T-helper 2 cell treated with Interferon-gamma antibody and Interleukin-4, amounts not matched to agents 5 μg/mL and 100 μg/mL, for 36 hours (primary cell): ENCODE results near the gene CDH23.

Experiments used
- DNase-seq: peaks from one replicate; pipeline ENCODE4 v3.0.0; 2021; ENCODE audit warnings: low spot score
- H3K27ac Mint-ChIP-seq: one replicate; pipeline ENCODE4 v1.8.0; 2021; ENCODE audit warnings: mild to moderate bottlenecking, mixed read lengths
- H3K27me3 Mint-ChIP-seq: one replicate; pipeline ENCODE4 v1.8.0; 2021; ENCODE audit warnings: low read depth, mixed read lengths
- H3K36me3 Mint-ChIP-seq: one replicate; pipeline ENCODE4 v1.8.0; 2021; ENCODE audit warnings: low read depth, mixed read lengths
- H3K4me1 Mint-ChIP-seq: one replicate; pipeline ENCODE4 v1.8.0; 2021; ENCODE audit warnings: low read depth, mixed read lengths
- H3K4me3 Mint-ChIP-seq: one replicate; pipeline ENCODE4 v1.8.0; 2022; ENCODE audit warnings: mild to moderate bottlenecking, moderate library complexity, mixed read lengths
- H3K9me3 Mint-ChIP-seq: one replicate; pipeline ENCODE4 v1.8.0; 2021; ENCODE audit warnings: mixed read lengths

The CDH23 gene

DNA sequence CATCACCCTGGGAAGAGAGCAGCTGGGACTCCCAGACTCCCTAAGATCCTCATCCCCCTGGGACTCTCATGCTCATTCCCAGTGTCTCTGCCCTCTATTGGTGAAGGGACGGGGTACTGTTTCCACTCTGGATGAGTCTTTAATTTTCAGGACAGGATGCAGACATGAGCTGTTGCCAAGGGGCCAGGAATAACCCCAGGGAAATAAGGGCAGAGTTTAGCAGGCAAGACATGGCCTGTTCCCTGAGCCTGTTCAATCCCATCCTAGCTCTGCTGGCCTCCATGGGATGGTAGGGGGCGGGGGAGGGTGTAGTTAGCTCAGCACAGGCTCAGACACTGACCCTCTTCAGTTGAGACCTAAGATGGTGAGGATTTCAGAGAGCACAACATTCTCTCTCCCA lies 308.9 kb downstream of the CDH23 start:
- peaks cover 11% of the 10 kb centered on the region for H3K4me1 Mint-ChIP-seq
- H3K27me3 Mint-ChIP-seq, result no peaks in the 10 kb centered on the region
- no peak for DNase-seq
- H3K27ac Mint-ChIP-seq, result no peak overlapping the region
- H3K4me3 Mint-ChIP-seq, result no peak overlapping the region
- no peaks in the 10 kb centered on the region for H3K36me3 Mint-ChIP-seq
- no peaks in the 10 kb centered on the region for H3K9me3 Mint-ChIP-seq

DNA sequence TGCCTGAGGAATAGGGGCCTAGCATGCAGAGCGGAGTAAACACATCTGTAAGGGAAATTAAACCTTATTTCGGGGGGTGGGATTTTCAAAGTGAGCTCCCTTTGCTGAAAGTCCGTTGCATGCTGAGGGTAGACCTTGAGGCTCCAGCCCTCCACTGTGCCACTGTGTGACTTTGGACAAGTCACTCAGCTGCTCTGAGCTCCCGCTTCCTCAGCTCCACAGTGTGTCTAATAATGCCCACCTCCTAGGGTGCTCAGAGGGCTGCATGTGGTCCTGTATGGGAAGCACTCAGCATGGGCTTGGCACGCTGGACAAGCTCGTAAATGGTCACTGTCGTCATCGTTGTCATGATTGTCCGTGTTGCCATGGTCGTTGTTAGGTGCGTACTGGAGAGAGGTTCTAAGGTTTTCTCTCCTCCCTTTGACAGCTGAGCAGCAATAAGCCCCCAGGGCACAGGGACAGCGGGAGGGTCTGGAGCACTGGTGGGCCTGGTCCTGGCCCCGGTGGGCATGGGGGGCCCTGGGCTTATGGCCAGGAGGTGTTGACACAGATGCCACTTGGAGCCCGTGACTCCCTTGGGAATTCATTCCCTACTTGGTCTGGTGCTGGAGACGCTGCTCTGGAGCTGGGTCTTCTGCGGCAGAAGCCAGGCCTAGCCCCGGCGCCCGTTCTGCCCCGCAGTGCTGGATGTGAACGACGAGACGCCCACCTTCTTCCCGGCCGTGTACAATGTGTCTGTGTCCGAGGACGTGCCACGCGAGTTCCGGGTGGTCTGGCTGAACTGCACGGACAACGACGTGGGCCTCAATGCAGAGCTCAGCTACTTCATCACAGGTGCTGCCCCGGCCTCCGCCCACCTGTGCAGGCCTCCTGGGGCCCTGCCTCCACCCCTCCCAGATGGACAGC lies 309.7 kb downstream of the CDH23 start:
- no peaks in the 10 kb centered on the region for H3K36me3 Mint-ChIP-seq
- no peak for DNase-seq
- no peaks in the 10 kb centered on the region for H3K9me3 Mint-ChIP-seq
- no peak overlapping the region for H3K4me3 Mint-ChIP-seq
- no peak overlapping the region for H3K27ac Mint-ChIP-seq
- H3K4me1 Mint-ChIP-seq, result peaks cover 11% of the 10 kb centered on the region
- no peaks in the 10 kb centered on the region for H3K27me3 Mint-ChIP-seq

DNA sequence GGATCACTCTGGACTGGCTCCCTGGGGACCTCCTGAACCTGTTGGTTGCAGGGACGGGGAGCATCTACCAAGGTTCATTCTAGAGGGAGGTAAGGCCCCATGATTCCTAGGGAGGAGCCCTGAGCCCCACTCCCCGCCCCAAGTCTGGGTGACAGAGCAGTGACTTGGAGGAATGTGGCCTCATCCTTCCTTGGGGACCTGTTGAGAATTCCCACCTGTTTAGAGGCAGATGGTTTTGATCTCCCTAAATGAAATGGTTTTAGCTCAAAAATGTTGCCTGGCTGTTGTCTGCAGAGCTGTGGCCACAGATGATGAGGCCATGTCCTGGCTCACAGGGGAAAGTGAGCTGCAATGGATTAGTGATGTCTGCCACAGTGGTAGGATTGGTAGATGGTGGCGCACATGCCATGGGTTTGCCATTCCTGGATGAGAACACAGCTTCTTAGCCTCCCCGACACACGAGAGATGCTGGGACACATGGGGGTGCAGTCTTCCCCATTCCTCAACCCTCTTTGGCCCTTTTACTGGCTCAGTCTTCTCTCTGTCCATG lies 310.6 kb downstream of the CDH23 start:
- H3K27me3 Mint-ChIP-seq, result no peaks in the 10 kb centered on the region
- H3K27ac Mint-ChIP-seq, result no peak overlapping the region
- no peaks in the 10 kb centered on the region for H3K36me3 Mint-ChIP-seq
- no peaks in the 10 kb centered on the region for H3K9me3 Mint-ChIP-seq
- DNase-seq, result no peak
- H3K4me3 Mint-ChIP-seq, result no peak overlapping the region
- H3K4me1 Mint-ChIP-seq, result peaks cover 13% of the 10 kb centered on the region

DNA sequence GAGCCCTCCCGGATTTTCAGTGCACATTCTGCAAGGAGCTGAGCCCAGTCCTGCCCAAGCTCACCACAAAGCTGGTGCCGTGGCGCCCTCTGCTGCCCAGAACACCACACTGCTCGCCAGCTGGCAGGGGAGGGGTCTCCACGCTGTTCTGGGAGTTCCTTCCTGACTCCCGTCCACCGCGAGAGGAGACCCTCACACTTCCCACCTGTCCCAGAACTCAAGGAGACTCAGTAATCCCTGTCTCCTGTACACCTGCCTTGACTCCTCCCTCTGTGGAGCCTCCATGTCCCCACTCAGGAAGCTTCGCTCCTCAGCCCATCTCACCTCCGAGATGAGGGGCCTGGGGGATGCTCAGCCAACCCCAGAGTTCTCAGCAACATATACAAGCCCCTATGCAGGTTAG lies 311.6 kb downstream of the CDH23 start:
- Mint-ChIP-seq H3K27ac (no peak overlapping the region), H3K27me3 (no peaks in the 10 kb centered on the region), H3K9me3 (no peaks in the 10 kb centered on the region), H3K4me3 (no peak overlapping the region), H3K4me1 (peaks cover 20% of the 10 kb centered on the region), H3K36me3 (no peaks in the 10 kb centered on the region)
- peak; percentile 43 for DNase-seq

DNA sequence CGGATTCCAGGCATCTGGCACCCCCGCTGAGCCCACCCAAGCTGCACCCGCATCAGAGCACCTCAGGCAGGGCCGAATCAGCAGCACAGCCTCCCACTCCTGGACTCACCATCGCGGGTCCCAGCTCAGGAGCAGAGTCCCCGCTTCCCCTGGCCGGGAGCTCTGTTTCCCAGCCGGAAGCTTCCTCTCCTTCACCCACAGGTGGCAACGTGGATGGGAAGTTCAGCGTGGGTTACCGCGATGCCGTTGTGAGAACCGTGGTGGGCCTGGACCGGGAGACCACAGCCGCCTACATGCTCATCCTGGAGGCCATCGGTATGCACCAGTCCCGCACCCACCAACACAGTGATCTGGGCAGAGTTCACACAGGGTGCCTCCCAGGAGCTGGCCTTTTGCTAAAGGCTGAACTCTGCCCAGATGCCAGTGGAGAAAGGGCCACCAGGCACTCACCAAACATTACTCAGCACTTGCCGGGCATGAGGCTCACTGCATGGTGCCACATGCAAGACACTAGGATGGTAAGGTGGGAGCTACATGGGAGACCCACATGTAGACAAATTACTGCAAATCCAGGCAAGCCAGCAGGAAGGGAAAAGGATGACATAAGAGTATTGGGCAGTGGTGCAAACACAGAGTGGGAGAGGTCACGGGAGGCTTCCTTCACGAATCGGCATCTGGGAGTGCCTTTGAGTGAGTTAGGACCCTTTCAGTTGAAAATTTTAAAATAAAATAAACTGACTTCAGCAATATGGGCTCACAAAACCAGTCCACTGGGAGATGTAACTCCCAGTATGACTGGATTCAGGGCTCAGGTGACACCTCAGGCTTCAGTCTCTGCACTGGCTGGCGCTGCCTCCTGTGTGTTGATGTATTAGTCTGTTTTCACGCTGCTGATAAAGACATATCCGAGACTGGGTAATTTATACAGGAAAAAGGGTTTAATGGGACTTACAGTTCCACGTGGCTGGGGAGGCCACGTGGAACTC lies 312.5 kb downstream of the CDH23 start:
- DNase-seq, result no peak
- H3K4me1 Mint-ChIP-seq, result peaks cover 29% of the 10 kb centered on the region
- H3K36me3 Mint-ChIP-seq, result no peaks in the 10 kb centered on the region

DNA sequence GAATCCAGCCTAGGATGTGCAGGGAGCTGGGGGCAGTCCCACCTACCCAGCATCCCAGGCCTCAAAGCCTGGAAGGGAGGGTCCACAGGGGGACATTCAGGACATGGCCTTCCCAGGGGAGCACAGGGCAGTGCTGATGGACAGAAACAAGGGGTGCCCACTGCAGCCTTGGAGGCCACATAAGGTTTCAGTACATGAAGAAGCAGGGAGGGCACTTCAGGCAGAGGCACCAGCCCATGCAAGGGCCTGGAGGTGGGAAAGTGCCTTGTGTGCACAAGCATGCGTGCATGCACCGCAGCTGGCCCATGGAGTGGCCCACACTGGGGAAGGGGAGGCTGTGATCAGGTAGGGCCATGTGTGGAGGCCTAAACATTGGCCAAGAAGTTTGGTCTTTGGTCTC lies 313.8 kb downstream of the CDH23 start:
- H3K27me3 Mint-ChIP-seq, result no peaks in the 10 kb centered on the region
- no peak overlapping the region for H3K4me3 Mint-ChIP-seq
- DNase-seq, result no peak
- peak overlapping the region; percentile 53 for H3K27ac Mint-ChIP-seq
- no peaks in the 10 kb centered on the region for H3K36me3 Mint-ChIP-seq
- H3K9me3 Mint-ChIP-seq, result no peaks in the 10 kb centered on the region
- H3K4me1 Mint-ChIP-seq, result peaks cover 36% of the 10 kb centered on the region

More for the DNA sequence above, 312.5 kb downstream of the CDH23 start:
- Mint-ChIP-seq H3K4me3 (no peak overlapping the region), H3K27ac (peak overlapping the region; percentile 74), H3K27me3 (no peaks in the 10 kb centered on the region), H3K9me3 (no peaks in the 10 kb centered on the region)

DNA sequence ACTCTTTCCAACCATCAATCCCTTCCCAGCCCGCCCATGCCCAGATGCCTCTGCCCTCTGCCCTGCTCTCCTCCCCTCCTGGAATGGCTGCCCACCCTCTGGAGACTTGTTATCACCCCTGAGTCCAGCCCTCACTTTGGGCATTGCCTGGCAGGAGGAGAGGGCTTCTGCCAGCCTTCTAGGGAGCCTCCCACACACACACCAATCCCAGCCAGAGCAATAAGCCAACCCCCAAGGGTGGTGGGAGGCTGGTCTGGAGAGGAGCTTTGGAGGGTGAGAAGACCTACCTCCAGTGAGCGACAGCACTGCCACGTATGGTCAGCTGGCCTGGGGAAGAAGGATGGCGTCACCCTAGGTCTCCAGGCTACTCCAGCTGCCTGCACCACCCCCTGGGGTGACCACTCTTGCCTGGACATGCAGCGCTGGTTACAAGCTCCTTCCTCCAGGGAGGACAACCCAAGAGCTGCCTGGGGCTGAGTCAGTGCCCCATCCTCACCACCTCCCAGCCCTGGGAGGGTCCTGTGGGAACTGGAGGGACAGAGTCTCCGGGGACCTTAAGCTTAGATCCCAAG lies 314.4 kb downstream of the CDH23 start:
- Mint-ChIP-seq H3K27me3 (no peaks in the 10 kb centered on the region), H3K4me3 (no peak overlapping the region), H3K27ac (peak overlapping the region; percentile 23), H3K36me3 (no peaks in the 10 kb centered on the region), H3K4me1 (peaks cover 38% of the 10 kb centered on the region), H3K9me3 (no peaks in the 10 kb centered on the region)
- no peak for DNase-seq

DNA sequence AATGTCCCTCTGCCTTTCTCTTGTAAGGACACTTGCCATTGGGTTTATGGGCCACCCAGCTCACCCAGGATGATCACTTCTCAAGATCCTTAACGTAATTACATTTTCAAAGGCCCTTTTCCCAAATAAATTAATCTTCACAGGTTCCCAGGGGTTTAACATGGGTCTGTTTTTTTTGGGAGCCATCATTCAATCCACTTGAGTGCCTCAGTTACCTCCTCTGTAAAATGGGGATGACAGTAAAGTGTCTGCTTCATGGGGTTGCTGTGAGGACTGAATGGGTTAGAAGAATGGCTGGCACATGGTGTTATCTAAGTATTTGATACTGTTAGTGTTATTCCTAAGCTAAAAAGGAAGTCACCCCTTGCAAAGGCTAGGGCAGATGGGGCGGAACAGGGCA lies 315.4 kb downstream of the CDH23 start:
- Mint-ChIP-seq H3K9me3 (no peaks in the 10 kb centered on the region), H3K27ac (peak overlapping the region; percentile 97), H3K27me3 (no peaks in the 10 kb centered on the region), H3K36me3 (no peaks in the 10 kb centered on the region), H3K4me1 (peaks cover 39% of the 10 kb centered on the region), H3K4me3 (no peak overlapping the region)
- DNase-seq, result no peak

DNA sequence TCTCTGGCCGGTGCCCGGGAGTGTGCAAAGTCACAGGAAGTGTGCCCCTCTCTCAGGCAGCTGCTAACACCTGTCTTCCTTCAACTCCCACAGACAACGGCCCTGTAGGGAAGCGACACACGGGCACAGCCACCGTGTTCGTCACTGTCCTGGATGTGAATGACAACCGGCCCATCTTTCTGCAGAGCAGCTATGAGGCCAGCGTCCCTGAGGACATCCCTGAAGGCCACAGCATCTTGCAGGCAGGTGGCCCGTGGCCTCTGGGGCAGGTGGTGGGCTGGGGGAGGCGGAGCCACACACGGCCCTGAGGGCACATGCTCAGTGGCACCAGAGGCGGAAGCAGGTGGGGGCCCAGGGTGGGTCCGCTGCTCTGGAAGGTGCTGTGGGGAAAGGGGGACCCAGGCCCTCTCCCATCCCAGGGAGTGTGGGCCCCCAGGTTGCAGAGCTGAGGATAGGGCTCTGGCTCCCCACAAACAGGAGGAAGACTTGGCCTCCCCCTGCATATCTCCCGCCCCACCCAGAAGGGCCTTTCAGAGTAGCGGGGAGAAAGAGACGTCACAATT lies 315.9 kb downstream of the CDH23 start:
- H3K27ac Mint-ChIP-seq, result peak overlapping the region; percentile 97
- no peak for DNase-seq
- H3K4me1 Mint-ChIP-seq, result peaks cover 39% of the 10 kb centered on the region
- no peaks in the 10 kb centered on the region for H3K9me3 Mint-ChIP-seq
- no peaks in the 10 kb centered on the region for H3K36me3 Mint-ChIP-seq
- H3K4me3 Mint-ChIP-seq, result peak overlapping the region; percentile 80
- H3K27me3 Mint-ChIP-seq, result no peaks in the 10 kb centered on the region

DNA sequence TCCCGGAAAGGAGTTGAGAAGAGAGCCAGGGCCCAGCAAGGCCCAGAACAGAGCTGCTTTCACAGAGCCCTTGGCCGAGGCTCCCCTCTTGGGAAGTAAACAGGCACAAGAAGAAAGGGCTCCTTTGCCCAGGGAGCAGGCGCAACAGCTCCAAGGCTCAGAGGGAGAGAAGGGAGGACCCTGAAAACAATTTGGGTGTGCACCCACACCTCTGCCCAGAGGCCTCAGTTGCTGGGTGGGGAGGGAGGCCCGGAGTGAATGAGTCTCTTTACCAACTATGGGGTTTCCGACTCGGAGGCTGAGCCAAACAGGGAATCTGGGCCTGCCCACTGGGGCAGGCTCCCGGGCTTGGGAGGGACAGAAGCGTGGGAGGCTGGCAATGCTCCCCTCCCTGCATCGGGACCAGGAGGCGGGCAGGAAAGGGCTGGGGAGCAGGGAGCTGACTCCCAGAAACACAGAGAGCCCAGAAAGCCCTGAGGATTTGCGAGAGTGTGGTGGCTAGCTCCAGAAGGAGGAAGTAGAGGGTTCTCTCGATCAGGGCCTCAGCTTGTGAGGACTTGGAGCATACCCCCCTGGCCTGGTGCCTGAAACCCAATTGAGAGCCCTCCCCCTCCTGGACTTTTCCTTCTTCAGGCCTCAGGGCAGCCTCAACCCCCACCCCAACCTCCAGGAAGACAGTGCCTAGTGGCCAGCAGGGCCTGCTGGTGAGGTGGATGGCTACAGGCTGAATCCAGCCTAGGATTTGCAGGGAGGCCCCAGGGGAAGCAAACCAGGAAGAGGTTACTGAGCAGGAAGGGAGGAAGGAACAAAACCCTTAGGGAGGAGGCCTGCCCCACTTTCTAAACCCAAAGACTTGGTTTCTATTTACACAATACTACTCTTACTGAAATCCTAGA lies 316.7 kb downstream of the CDH23 start:
- peak overlapping the region; percentile 80 for H3K4me3 Mint-ChIP-seq
- H3K9me3 Mint-ChIP-seq, result no peaks in the 10 kb centered on the region
- no peaks in the 10 kb centered on the region for H3K27me3 Mint-ChIP-seq
- H3K27ac Mint-ChIP-seq, result peak overlapping the region; percentile 97
- peaks cover 33% of the 10 kb centered on the region for H3K4me1 Mint-ChIP-seq
- DNase-seq, result peak; percentile 42
- H3K36me3 Mint-ChIP-seq, result no peaks in the 10 kb centered on the region

DNA sequence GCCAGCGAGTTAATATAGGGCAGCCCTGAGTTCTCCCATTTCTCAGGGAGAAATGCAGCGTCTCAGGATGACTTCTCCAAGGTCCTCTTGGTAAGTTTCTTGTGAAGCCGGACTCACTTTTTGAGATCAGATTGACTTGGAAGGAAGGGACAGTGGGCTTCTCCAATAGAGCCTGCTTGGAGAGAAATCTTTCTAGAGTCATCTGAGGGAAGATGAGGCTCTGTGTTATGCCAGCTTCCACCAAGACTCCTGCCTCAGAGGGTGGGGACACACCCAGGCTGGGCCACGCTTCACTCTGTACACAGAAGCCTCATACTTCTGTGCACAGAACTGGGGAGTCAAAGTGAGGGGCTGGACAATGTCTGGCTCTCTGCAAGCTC lies 317.3 kb downstream of the CDH23 start:
- no peak for DNase-seq
- H3K9me3 Mint-ChIP-seq, result no peaks in the 10 kb centered on the region
- H3K4me3 Mint-ChIP-seq, result peak overlapping the region; percentile 80
- H3K27me3 Mint-ChIP-seq, result no peaks in the 10 kb centered on the region
- peaks cover 32% of the 10 kb centered on the region for H3K4me1 Mint-ChIP-seq
- H3K36me3 Mint-ChIP-seq, result no peaks in the 10 kb centered on the region
- peak overlapping the region; percentile 97 for H3K27ac Mint-ChIP-seq

DNA sequence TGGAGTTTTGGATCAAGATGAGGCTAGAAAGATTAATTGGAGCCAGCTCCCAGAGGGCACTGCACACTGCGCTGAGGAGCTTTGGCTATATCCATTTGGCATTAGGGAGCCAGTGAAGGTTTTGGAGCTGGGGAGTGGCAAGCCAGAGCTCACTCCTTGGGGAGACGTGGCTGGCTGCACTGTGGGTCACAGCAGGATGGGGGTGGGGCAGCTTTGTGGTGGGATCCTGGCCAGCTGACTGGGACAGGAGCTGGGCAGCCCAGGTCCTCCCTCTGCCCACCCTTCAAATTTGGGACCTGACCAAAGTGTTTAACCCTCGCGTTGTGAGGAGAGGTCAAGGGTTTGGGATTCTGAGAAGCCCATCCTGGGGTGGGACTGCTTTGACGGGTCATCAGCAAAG lies 317.9 kb downstream of the CDH23 start:
- peaks cover 29% of the 10 kb centered on the region for H3K4me1 Mint-ChIP-seq
- no peak for DNase-seq
- no peaks in the 10 kb centered on the region for H3K9me3 Mint-ChIP-seq
- H3K27me3 Mint-ChIP-seq, result no peaks in the 10 kb centered on the region
- peak overlapping the region; percentile 80 for H3K4me3 Mint-ChIP-seq
- H3K36me3 Mint-ChIP-seq, result no peaks in the 10 kb centered on the region
- H3K27ac Mint-ChIP-seq, result peak overlapping the region; percentile 97
